Loucy (cell line): ENCODE results near the gene ACER3.

Experiments used
- H2AFZ ChIP-seq: fragments of 200-600 bp; sonication (generic); 2 replicates; pipeline ENCODE4 v1.6.0; 2016; ENCODE audit warnings: antibody characterized with exemption, mild to moderate bottlenecking, low read length, moderate library complexity
- H3F3A ChIP-seq: fragments of 200-600 bp; 2 replicates; pipeline ENCODE4 v1.6.0; 2016; ENCODE audit warnings: antibody characterized with exemption, low read depth, mild to moderate bottlenecking
- H3K27me3 ChIP-seq: fragments of 200-600 bp; sonication (generic); 2 replicates; pipeline ENCODE4 v1.6.1; 2014; ENCODE audit warnings: low read length, mild to moderate bottlenecking; ENCODE audit not compliant: insufficient read depth, poor library complexity, severe bottlenecking
- H3K36me3 ChIP-seq: fragments of 200-600 bp; sonication (generic); 2 replicates; pipeline ENCODE4 v1.6.1; 2016; ENCODE audit warnings: low read length; ENCODE audit not compliant: insufficient read depth
- H3K4me1 ChIP-seq: fragments of 200-600 bp; sonication (generic); 2 replicates; pipeline ENCODE4 v1.5.1; 2014; ENCODE audit warnings: low read length, mild to moderate bottlenecking; ENCODE audit not compliant: insufficient read depth, poor library complexity, severe bottlenecking
- H3K4me2 ChIP-seq: fragments of 200-600 bp; sonication (generic); 2 replicates; pipeline ENCODE4 v1.6.0; 2014; ENCODE audit warnings: antibody characterized with exemption, low read length, low read depth, mild to moderate bottlenecking; ENCODE audit not compliant: poor library complexity, severe bottlenecking
- H3K4me3 ChIP-seq: fragments of 200-600 bp; sonication (generic); 2 replicates; pipeline ENCODE4 v1.5.1; 2014; ENCODE audit warnings: low read length, mild to moderate bottlenecking, mixed read lengths; ENCODE audit not compliant: poor library complexity, severe bottlenecking
- H3K79me2 ChIP-seq: fragments of 200-600 bp; sonication (generic); 2 replicates; pipeline ENCODE4 v1.6.1; 2014; ENCODE audit warnings: low read length; ENCODE audit not compliant: insufficient read depth
- H3K9ac ChIP-seq: fragments of 200-600 bp; sonication (generic); 2 replicates; pipeline ENCODE4 v1.6.0; 2014; ENCODE audit warnings: mild to moderate bottlenecking, low read depth, low read length, moderate library complexity; ENCODE audit not compliant: poor library complexity, severe bottlenecking
- H3K9me2 ChIP-seq: fragments of 200-600 bp; sonication (generic); replicated peaks from 2 replicates; pipeline ENCODE4 v1.6.1; 2016; ENCODE audit warnings: low read depth, low read length, mixed read lengths
- H3K9me3 ChIP-seq: fragments of 200-600 bp; sonication (generic); 2 replicates; pipeline ENCODE4 v1.6.1; 2014; ENCODE audit warnings: mild to moderate bottlenecking, antibody characterized with exemption, low read length, low read depth; ENCODE audit not compliant: insufficient read depth
- H4K20me1 ChIP-seq: fragments of 200-600 bp; sonication (generic); 2 replicates; pipeline ENCODE4 v1.6.0; 2014; ENCODE audit warnings: antibody characterized with exemption, low read length, mild to moderate bottlenecking; ENCODE audit not compliant: insufficient read depth, poor library complexity, severe bottlenecking
- CTCF ChIP-seq: fragments of 200-600 bp; sonication (generic); conservative IDR thresholded peaks from 2 replicates; pipeline ENCODE4 v1.5.1; 2014; ENCODE audit warnings: mild to moderate bottlenecking, antibody characterized with exemption, low read length
- EZH2phosphoT487 ChIP-seq: fragments of 200-600 bp; IDR thresholded peaks from 2 replicates; pipeline ENCODE4 v1.6.1; 2018; ENCODE audit warnings: antibody characterized with exemption, mild to moderate bottlenecking, moderate library complexity, borderline replicate concordance

The ACER3 gene

GRCh38 chr11:77030834-77031414 is 170.2 kb downstream of the ACER3 start:
- Histone ChIP-seq H2AFZ (no peak overlapping the region), H3K79me2 (no peaks in the 10 kb centered on the region)
- TF ChIP-seq EZH2phosphoT487 = no peak
- no peak for TF ChIP-seq CTCF

GRCh38 chr11:77031599-77031998 is 170.9 kb downstream of the ACER3 start:
- no peaks in the 10 kb centered on the region for H3K36me3 ChIP-seq

More at GRCh38 chr11:77030834-77031414, 170.2 kb downstream of the ACER3 start:
- Histone ChIP-seq H3K9me3 (no peaks in the 10 kb centered on the region), H3K9ac (no peak overlapping the region), H3K4me3 (no peak overlapping the region), H3K4me2 (no peak overlapping the region), H3K36me3 (no peaks in the 10 kb centered on the region), H3F3A (no peaks in the 10 kb centered on the region), H3K9me2 (no peaks in the 10 kb centered on the region), H3K27me3 (no peaks in the 10 kb centered on the region), H4K20me1 (no peaks in the 10 kb centered on the region), H3K4me1 (no peaks in the 10 kb centered on the region)

GRCh38 chr11:77035039-77035438 is 174.3 kb downstream of the ACER3 start:
- H3K79me2 ChIP-seq = no peaks in the 10 kb centered on the region
- no peaks in the 10 kb centered on the region for H3K27me3 ChIP-seq
- no peaks in the 10 kb centered on the region for H3K4me1 ChIP-seq
- no peak overlapping the region for H3K4me2 ChIP-seq
- TF ChIP-seq EZH2phosphoT487 (no peak), CTCF (no peak)
- no peaks in the 10 kb centered on the region for H4K20me1 ChIP-seq
- H3K9ac ChIP-seq = no peak overlapping the region
- no peaks in the 10 kb centered on the region for H3K9me2 ChIP-seq
- no peaks in the 10 kb centered on the region for H3F3A ChIP-seq
- H3K36me3 ChIP-seq = no peaks in the 10 kb centered on the region
- no peaks in the 10 kb centered on the region for H3K9me3 ChIP-seq
- no peak overlapping the region for H3K4me3 ChIP-seq
- no peak overlapping the region for H2AFZ ChIP-seq

More at GRCh38 chr11:77031599-77031998, 170.9 kb downstream of the ACER3 start:
- TF ChIP-seq CTCF = no peak
- TF ChIP-seq EZH2phosphoT487 = no peak
- no peak overlapping the region for H2AFZ ChIP-seq
- no peaks in the 10 kb centered on the region for H3K4me1 ChIP-seq
- no peaks in the 10 kb centered on the region for H3K9me2 ChIP-seq
- H3K79me2 ChIP-seq = no peaks in the 10 kb centered on the region
- H4K20me1 ChIP-seq = no peaks in the 10 kb centered on the region
- no peaks in the 10 kb centered on the region for H3F3A ChIP-seq
- no peak overlapping the region for H3K9ac ChIP-seq
- no peak overlapping the region for H3K4me3 ChIP-seq
- H3K27me3 ChIP-seq = no peaks in the 10 kb centered on the region
- no peaks in the 10 kb centered on the region for H3K9me3 ChIP-seq
- no peak overlapping the region for H3K4me2 ChIP-seq
